Right kidney (tissue), 1 donor: Measurements from ENCODE around the gene KLHDC10.
"Not testable (repeated sequence)": the region's sequence is repeated elsewhere in the genome, so short reads cannot be mapped to it uniquely, and the experiment has no call there.

ENCODE experiments used
- DNase-seq: peaks from one replicate; pipeline ENCODE4 v3.0.0-alpha.2; 2016

KLHDC10 gene

DNA sequence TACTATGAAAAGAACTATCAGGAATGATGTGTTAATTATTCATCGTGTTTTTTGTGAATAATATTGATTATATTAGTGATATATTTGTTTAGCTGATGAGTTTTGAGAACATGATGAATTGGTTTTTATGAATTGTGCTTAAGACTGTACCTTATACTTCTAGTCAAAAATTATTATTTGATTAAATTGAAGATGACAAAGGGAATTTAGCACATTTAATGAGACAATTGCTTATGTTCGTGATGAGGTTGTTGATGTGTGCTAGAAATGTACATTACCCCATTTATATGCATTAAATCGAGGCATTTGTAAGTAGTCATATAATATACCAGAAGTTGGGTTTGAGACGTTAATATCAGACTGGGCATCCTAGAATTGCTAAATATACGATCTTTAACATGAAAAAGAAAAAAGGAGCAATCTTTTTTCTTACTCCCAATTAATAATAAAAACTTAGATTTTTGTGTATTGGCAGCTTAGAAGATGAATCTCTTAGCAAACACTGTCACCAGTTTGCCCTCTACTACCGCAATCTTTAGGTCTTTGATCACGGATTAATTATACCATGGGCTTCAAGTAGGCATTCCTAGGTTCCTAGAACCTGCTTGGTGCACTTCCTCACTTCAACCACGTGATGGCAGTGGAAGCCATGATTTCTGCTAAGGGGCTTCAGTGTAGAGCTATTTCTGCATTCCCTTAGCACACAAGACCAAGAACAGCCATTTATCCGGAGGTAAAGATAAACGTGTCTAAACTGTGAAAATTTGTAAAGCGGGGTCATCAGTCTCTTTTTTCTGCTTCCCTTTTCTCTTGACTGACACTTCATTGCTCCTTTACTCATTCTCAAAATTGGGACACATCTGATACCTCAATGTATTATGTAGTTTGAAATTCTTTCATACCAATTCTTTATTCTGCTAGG, 1.6 kb downstream of the KLHDC10 start:
- DNase-seq = peak; percentile 58

DNA sequence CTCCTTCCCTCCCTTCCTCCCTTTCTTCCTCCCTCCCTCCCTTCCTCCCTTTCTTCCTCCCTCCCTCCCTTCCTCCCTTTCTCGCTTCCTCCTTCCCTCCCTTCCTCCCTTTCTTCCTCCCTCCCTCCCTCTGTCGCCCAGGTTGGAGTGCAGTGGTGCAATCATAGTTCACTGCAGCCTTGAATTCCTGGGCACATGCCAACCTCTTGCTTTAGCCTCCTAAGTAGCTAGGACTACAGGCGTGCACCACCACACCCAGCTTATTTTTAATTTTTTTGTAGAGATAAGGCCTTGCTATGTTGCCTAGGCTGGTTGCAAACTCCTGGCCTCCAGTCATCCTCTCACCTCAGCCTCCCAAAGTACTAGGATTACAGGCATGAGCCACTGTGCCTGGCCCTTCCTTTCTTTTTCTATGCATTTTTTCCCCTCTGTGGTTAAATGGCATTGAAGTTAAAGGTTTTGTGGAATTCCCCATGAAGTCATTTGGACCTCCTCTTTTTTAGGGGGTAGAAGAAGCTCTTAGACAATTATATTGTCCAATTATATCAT, 9.6 kb downstream of the KLHDC10 start:
- no peak for DNase-seq

DNA sequence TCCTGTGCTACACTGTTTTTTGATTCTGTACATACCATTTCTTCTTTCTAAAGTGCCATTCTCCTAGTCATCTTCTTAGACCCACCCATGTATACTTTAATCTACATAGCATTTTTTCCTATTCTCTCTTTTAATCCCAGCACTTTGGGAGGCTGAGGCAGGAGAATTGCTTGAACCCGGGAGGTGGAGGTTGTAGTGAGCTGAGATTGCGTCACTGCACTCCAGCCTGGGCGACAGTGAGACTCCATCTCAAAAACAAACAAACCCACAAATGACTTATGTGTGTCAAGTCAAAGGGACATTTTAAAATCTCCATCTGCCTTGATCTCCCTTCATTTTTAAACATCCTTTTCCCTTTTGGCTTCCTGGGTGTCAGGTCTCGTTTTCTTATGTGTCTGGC, 13.2 kb downstream of the KLHDC10 start:
- not testable (repeated sequence) for DNase-seq

DNA sequence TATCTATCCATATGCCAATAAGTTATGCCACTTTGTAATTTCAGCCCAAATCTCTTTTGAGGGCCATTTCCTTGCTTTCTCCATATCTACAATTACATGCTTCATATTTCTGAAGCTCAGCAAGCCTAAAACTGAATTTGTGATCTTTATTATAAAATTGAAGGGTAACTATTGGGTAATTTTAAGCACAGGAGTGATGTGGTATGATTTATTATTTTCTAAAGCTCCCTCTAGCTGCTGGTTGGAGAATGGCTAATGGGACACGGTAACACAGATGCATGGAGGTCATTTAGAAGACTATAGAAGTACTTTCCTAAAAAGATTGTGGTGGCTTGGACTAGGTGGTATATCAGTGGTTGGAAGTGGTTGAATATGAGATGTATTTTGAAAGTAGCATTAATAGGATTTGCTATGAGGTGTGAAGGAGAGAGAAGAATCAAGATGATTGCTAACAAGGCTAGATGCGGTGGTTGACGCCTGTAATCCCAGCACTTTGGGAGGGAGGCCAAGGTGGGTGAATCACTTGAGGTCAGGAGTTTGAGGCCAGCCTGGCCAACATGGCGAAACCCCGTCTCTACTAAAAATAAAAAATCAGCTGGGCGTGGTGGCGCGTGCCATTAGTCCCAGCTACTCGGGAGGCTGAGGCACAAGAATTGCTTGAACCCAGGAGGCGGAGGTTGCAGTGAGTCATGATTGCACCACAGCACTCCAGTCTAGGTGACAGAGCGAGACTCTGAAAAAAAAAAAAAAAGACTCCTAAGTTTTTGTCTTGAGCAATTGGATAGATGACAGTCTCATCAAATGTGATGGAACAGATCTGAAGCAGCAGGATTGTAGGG, 13.9 kb downstream of the KLHDC10 start:
- DNase-seq = no peak

DNA sequence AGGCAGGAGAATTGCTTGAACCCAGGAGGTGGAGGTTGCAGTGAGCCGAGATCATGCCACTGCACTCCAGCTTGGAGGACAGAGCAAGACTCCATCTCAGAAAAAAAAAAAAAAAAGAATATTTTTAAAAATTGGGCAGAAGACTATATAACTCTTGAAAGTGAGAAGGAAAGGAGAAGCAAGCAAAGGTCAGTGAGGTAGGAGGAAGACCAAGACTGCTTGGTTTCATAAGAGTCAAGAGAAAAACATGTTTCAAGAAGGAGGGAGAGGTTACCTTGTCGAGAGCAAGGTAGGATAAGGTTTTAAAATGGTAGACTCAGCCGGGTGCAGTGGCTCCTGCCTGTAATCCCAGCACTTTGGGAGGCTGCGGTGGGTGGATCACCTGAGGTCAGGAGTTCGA, 14.9 kb downstream of the KLHDC10 start:
- not testable (repeated sequence) for DNase-seq

DNA sequence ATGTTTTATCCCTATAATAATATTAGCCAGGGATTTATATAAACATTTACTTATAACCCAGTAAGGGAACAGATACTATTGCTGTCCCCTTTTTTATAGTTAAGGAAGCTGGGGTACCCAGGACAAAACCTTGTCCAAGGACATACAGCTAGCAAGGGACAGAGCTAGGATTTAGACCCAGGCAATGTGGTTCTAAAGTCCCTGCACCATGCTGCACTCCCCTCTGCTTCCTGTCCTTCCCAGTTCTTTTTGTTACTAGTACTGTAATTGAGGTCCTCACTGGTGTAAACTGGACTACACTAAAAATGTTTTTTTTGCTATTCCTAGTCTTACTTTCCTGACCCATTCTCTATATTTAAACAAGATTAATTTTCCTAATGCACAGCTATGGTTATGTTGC, 16.6 kb downstream of the KLHDC10 start:
- no peak for DNase-seq

DNA sequence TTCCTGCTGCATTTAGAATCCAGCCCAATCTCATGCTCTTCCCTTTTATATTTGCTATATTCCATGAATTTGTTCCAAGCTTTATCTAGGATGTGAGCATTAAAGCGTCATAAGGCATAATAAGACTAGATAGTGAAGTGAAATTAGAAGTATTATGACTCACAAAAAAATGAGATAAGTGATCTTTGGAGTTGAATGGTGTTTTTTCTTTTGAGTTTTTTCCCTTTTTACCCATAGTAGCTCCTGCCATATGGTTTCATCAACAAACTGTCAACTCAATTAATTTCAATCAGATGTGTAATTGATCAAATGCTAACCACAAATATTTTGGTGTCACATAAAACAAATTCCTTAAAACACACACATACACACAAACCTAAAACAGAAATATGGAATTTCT, 17.0 kb downstream of the KLHDC10 start:
- DNase-seq = no peak

DNA sequence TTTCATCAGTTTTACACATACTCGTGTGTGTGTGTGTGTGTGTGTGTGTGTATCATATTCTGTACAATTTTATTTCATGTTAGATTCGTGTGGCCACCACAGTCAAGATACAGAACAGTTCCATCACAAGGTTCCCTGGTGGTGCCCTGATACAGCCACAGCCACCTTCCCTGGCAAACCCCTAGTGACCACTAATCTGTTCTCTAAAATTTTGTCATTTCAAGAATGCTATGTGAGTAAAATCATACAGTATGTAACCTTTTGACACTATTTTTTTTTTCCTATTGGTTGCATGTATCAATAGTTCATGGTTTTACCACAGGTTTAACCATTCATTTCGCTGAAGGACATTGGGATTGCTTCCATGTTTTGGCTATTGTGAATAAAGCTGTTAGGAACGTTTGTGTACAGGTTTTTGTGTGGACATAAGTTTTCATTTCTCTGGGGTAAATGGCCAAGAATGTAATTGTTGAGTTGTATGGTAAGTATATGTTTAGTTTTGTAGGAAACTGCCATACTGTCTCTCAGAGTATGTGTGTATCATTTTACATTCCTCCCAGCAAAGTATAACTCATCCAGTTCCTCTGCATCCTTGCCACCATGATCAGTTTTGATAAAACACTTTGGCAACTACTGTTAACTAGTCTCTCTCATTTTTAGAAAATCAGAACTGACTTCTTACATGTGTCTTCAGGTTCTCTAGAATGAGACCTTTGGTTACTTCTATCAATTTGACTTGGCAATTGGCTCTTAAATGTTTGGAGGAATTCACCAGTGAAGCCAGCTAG, 20.6 kb downstream of the KLHDC10 start:
- DNase-seq = no peak

DNA sequence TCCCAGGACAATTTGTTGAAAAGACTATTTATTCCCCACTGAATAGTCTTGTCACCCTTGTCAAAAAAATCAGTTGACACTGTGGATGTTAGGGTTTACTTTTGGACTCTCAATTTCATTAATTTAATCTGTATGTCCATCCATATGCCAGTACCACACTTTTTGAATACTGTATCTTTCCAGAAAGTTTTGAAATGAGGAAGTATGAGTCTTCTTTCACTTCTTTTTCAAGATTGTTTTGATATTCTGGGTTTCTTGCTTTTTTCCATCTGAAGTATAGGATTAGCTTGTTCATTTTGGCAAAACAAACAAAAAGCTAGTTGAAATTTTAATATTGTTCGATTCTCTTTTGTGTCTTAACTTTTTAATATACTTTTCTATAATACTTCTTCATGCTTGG, 21.7 kb downstream of the KLHDC10 start:
- DNase-seq = no peak

DNA sequence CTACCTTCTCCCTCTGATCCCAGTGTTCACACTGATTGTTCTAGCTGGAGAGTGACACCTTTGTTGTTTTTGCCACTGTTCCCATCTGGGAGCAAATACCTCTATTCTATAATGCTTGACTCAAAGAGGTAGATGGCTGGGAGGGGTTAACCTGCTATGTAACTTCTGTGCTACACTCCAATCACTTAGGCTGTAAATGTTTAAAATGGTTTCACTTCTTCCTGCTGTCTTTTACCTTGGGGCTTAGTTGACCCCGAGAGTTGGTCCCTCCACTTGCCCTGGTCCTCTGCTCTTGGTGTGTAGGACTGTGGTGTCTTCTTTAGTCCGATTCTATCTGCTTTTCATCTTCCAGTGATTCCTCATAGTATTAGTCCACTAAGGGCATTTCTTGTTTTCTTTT, 22.3 kb downstream of the KLHDC10 start:
- no peak for DNase-seq

DNA sequence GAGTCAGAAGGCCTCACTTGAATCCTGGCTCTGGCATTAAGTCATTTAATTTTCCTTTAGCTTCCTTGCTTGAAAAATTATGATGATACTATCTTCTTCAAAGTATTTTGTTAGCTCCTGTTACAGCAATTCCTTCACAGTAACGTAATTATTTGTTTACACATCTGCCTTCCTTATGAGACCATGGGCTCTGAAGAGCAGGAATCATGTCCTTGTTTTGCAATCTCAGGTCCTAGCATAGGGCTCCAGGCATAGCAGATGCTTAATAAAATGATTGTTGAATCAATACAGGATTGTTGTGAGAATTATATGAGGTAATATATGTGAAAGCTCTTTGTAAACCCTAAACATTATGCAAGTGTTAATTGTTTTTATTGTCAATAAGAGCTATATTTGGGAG, 25.5 kb downstream of the KLHDC10 start:
- no peak for DNase-seq

DNA sequence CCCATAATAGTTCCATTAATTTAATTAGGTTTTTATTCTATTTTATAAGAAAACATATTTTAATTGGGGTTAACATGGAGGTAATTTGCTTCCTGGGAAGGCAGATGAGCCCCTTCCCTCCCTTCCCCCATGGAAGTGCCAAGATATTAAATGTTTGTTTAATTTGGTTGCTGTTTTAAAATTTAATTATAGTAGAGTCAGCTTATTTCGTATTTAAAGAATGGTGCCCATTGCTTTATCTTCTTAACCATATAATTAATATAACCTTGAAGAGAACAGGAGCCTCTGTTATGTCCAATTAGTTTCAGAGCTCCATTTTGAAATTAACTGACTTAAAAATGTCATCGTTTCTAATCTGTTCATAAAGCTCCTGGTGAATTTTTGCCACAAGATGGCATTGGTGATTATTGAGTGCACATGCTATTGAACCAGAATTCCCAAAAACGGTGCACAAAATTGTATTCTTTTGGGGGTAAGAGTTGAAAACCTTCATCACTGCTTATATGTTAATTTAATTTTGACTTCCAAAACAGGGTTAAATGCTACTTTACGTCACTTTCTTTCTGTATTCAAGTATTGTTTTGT, 26.0 kb downstream of the KLHDC10 start:
- DNase-seq = no peak

DNA sequence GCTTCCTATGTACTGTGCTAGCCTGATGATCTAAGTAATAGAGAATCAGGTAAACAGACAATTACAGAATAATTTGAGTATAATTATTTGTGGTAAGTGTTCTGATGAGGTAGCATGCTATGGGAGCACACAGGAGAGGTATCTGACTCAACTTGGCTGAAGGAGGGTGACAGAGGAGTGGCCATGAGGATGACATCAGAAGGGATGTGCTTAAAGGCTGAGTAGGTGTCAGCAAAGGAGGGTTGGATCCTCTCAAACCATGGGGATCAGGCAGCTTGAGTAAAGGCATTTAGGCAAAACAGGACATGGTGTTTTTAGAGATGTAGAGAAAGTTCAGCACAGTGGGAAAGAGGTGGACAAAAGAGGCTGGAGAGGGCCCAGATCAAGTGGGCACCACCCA, 29.0 kb downstream of the KLHDC10 start:
- DNase-seq = no peak

DNA sequence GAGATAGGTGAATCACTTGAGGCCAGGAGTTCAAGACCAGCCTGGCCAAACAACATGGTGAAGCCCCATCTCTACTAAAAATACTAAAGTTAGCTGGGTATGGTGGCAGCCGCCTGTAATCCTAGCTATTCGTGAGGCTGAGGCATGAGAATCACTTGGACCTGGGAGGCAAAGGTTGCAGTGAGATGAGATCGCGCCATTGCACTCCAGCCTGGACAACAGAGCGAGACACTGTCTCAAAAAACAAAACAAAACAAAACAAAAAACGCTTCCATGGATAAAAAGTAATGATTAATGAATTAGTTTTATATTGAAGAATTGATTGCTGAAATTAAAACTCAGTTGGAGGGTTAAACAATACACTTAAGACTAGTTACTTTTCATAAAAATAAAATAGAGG, 32.3 kb downstream of the KLHDC10 start:
- no peak for DNase-seq

DNA sequence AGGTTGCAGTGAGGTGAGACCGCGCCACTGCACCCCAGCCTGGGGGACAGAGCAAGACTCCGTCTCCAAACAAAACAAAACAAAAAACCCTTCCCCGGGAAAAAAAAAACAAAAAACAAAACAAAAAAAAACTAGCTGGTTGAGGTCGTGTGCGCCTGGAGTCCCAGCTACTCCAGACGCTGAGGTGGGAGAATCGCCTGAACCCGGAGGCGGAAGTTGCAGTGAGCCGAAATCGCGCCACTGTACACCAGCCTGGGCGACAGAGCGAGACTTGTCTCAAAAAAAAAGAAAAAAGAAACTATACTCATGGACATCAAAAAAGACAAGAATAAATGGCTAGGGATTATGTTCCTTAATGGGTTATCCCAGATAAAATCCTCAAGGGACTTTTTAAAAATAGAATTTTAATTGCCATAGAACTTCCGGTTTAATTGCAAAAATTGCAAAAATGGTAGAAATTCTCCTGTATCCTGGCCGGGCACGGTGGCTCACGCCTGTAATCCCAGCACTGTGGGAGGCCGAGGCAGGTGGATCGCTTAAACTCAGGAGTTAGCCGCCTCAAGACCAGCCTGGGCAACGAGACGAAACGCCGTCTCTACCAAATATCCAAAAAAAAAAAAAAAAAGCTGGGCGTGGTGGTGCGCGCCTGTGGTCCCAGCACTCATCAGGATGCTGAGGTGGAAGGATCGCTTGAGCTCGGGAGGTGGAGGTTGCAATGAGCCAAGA, 37.8 kb downstream of the KLHDC10 start:
- no peak for DNase-seq

DNA sequence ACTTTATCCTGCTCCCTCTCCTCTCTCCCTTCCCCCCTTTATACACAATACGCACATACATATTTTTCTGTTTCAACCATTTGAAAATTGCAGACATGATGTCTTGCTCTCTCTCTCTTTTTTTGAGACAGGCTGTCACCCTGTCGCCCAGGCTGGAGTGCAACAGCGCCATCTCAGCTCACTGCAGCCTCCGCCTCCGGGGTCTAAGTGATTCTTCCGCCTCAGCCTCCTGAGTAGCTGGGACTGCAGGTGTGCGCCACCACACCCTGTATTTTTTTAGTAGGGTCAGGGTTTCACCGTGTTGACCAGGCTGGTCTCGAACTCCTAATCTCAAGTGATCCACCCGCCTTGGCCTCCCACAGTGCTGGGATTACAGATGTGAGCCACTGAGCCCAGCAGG, 38.5 kb downstream of the KLHDC10 start:
- DNase-seq = no peak

DNA sequence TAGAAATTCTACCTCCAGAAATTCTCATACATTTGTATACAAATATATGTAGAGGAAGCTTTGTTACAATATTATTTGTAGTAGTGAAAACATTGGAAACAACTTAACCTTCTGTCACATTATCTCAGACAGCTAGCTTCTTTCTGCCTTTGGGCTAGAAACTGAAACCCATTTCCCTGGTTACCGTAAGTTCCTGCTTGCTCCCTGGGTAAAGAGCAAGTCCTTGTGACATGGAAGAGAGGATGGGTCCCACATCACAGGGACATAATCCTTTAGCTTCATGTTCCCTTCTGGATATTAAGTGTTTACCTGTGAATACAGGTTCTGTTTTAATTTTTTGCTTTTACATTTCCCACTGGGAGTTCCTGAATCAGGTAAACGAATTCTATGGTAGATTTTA, 41.8 kb downstream of the KLHDC10 start:
- DNase-seq = no peak

DNA sequence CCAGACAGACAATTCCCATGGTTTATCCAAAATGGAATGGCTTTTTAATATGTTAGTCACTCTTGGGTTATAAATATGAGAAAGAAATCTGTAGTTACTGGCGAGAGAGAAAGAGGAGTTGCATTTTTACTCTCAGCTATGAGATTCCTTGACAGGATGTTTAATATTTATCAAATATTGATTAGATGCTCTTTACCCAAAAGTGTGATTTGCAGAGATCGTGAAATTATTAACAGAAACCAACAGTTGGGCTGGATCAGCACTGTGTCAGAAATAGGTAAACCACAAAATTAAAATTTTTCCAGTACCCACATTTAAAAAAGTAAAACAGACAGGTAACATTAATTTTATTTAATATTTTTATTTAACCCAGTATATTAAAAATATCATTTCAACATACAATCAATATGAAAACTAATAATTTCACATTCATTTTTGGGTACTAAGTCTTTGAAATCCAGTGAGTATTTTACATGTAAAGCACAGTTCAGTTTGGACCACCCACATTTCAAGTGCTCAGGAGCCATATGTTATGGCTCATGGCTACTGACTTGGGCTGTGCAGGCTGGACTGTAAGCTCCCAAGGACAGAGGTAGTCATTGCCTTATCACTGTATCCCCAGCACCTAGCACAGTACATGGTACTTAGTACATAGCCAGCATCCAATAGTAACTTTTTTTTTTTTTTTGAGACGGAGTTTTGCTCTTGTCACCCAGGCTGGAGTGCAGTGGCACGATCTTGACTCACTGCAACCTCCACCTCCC, 42.5 kb downstream of the KLHDC10 start:
- DNase-seq = no peak

DNA sequence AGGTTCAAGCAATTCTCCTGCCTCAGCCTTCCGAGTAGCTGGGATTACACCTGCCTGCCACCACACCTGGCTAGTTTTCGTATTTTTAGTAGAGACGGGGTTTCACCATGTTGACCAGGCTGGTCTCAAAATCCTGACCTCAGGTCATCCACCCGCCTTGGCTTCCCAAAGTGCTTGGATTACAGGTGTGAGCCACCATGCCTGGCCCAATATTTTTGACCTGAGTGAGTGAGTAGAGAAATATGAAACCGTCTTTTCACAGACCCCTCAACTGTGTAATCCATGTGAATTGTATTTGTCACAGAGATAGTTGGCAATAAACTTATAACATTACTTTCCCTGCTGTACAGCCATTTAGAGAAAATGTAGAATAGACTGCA, 43.1 kb downstream of the KLHDC10 start:
- not testable (repeated sequence) for DNase-seq

DNA sequence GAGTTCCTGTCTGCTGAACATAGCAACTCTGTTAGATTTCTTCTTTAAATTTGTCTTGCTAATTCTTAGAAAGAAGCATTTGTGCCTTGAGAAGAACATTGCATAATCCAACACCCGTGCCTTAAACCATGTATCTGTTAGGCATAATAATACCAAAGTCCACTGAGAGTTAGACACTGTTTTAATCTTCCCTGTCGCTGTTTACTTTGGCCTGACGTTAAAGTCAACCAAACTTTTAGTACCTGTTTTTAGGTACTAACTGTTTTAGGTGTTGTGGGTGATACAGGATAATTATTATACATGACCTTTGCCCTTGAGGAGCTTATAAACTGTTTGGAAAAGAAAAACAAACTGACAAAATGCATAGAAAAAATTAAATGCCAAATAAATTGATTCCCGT, 43.6 kb downstream of the KLHDC10 start:
- no peak for DNase-seq

DNA sequence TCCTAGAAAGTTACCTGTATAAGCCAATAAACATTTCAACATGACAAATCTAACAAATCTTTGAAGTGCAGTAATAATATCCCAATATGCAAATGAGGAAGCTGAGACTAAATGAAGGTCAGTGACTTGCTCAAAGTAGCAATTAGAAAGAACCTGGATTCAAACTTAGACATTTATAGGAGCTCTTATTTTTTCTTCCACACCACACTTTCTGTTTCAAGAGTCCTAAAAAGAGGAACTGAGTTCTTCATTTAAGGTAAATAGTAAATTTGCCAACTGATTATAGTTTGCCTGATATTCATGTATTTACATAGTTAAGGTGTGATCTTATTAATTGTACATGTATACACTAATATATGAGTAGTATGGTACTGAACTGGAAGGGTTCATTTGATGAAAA, 44.0 kb downstream of the KLHDC10 start:
- no peak for DNase-seq
